HEK293 (cell line): ENCODE data around the gene TAC3.
A peak's percentile ranks its signal among the peaks of the same experiment; 100 is the strongest.

Experiments used
- CTCF ChIA-PET: fragments of 350-600 bp; formaldehyde crosslinking; extraction: SDS; loops from one replicate; lab custom pipeline; 2021; ENCODE audit warnings: antibody characterized with exemption; lab: Yijun Ruan, JAX
- POLR2A ChIA-PET: fragments of 300-600 bp; formaldehyde crosslinking; extraction: SDS; loops from one replicate; lab custom pipeline; 2020; ENCODE audit warnings: antibody characterized with exemption, inconsistent platforms; lab: Yijun Ruan, JAX
- H3K27ac ChIP-seq: fragments of 200-500 bp; sonication (Bioruptor generic); 2 replicates; pipeline ENCODE4 v1.5.1; 2014; ENCODE audit warnings: low read depth, low read length, control low read depth, inconsistent platforms; ENCODE audit errors: extremely low read depth
- H3K36me3 ChIP-seq, 2 experiments: fragments of 200-500 bp in 1 of 2; sonication (Bioruptor generic) in 1 of 2; 1 replicate in 1 of 2; 2 replicates in 1 of 2; pipeline ENCODE4 v1.5.1; 2014 to 2017; ENCODE audit warnings: inconsistent platforms in 2 of 2, low read length in 2 of 2; ENCODE audit not compliant: control insufficient read depth in 2 of 2, insufficient read depth in 1 of 2
- H3K4me1 ChIP-seq: fragments of 200-500 bp; sonication (Bioruptor generic); 2 replicates; pipeline ENCODE4 v1.5.1; 2014; ENCODE audit warnings: mild to moderate bottlenecking, low read length, inconsistent platforms; ENCODE audit not compliant: control insufficient read depth, insufficient read depth
- H3K4me3 ChIP-seq: 2 replicates; pipeline ENCODE4 v1.5.1; 2011; ENCODE audit warnings: low read depth, mild to moderate bottlenecking, control low read depth, low read length, moderate library complexity
- H3K9me3 ChIP-seq: fragments of 200-500 bp; sonication (Bioruptor generic); 2 replicates; pipeline ENCODE4 v1.5.1; 2014; ENCODE audit warnings: low read depth, low read length, inconsistent platforms; ENCODE audit not compliant: control insufficient read depth, insufficient read depth
- ATF2 ChIP-seq: fragments of 450-650 bp; formaldehyde crosslinking; IDR thresholded peaks from 2 replicates; pipeline ENCODE4 v1.5.1; 2016; ENCODE audit warnings: missing biosample characterization, missing genetic modification characterization, low read depth
- HOXC10 ChIP-seq: sonication (generic); formaldehyde crosslinking; IDR thresholded peaks from 2 replicates; pipeline ENCODE4 v1.8.1; 2023; ENCODE audit warnings: mild to moderate bottlenecking, missing genetic modification reagents
- OSR2 ChIP-seq: fragments of 450-650 bp; formaldehyde crosslinking; IDR thresholded peaks from 2 replicates; pipeline ENCODE4 v1.5.1; 2016; ENCODE audit warnings: missing biosample characterization, missing genetic modification characterization
- OVOL3 ChIP-seq: fragments of 450-650 bp; formaldehyde crosslinking; IDR thresholded peaks from 2 replicates; pipeline ENCODE4 v1.5.1; 2016; ENCODE audit warnings: missing biosample characterization, missing genetic modification characterization
- PRDM1 ChIP-seq: fragments of 450-650 bp; formaldehyde crosslinking; IDR thresholded peaks from 2 replicates; pipeline ENCODE4; 2016; ENCODE audit warnings: missing biosample characterization, missing genetic modification characterization
- SCRT1 ChIP-seq: fragments of 450-650 bp; formaldehyde crosslinking; IDR thresholded peaks from 2 replicates; pipeline ENCODE4 v1.5.1; 2016; ENCODE audit warnings: missing biosample characterization, missing genetic modification characterization, borderline replicate concordance
- SCRT2 ChIP-seq: fragments of 450-650 bp; formaldehyde crosslinking; IDR thresholded peaks from 2 replicates; pipeline ENCODE4 v1.5.1; 2016; ENCODE audit warnings: missing biosample characterization, missing genetic modification characterization
- ZIC2 ChIP-seq: fragments of 450-650 bp; formaldehyde crosslinking; IDR thresholded peaks from 2 replicates; pipeline ENCODE4 v1.5.1; 2016; ENCODE audit warnings: missing biosample characterization, missing genetic modification characterization
- ZNF202 ChIP-seq: fragments of 450-650 bp; formaldehyde crosslinking; IDR thresholded peaks from 2 replicates; pipeline ENCODE4 v1.5.1; 2016; ENCODE audit warnings: missing biosample characterization, missing genetic modification characterization, borderline replicate concordance
- ZNF302 ChIP-seq: fragments of 450-650 bp; formaldehyde crosslinking; IDR thresholded peaks from 2 replicates; pipeline ENCODE4 v1.5.1; 2016; ENCODE audit warnings: missing biosample characterization, missing genetic modification characterization, low read depth
- ZNF366 ChIP-seq: fragments of 450-650 bp; formaldehyde crosslinking; conservative IDR thresholded peaks from 2 replicates; pipeline ENCODE4 v1.5.1; 2016; ENCODE audit warnings: missing biosample characterization, missing genetic modification characterization
- ZNF423 ChIP-seq: fragments of 450-650 bp; formaldehyde crosslinking; IDR thresholded peaks from 2 replicates; pipeline ENCODE4 v1.5.1; 2016; ENCODE audit warnings: missing biosample characterization, missing genetic modification characterization
- ZNF473 ChIP-seq: fragments of 450-650 bp; formaldehyde crosslinking; IDR thresholded peaks from 2 replicates; pipeline ENCODE4 v1.5.1; 2017; ENCODE audit warnings: missing biosample characterization, missing genetic modification characterization
- ZNF514 ChIP-seq: fragments of 450-650 bp; formaldehyde crosslinking; IDR thresholded peaks from 2 replicates; pipeline ENCODE4 v1.5.1; 2016; ENCODE audit warnings: missing biosample characterization, missing genetic modification characterization
- ZNF768 ChIP-seq: fragments of 450-650 bp; formaldehyde crosslinking; IDR thresholded peaks from 2 replicates; pipeline ENCODE4 v1.5.1; 2018; ENCODE audit warnings: missing biosample characterization, mild to moderate bottlenecking, missing genetic modification characterization
- ZNF791 ChIP-seq: fragments of 450-650 bp; formaldehyde crosslinking; IDR thresholded peaks from 2 replicates; pipeline ENCODE4 v1.5.1; 2016; ENCODE audit warnings: missing biosample characterization, missing genetic modification characterization
- TF ChIP-seq, protein P1 (sequence below): fragments of 450-650 bp; formaldehyde crosslinking; conservative IDR thresholded peaks from 2 replicates; pipeline ENCODE4 v1.5.1; 2016; ENCODE audit warnings: low read depth, missing biosample characterization, missing genetic modification characterization
- TF ChIP-seq, protein P2 (sequence below): fragments of 450-650 bp; formaldehyde crosslinking; IDR thresholded peaks from 2 replicates; pipeline ENCODE4 v1.5.1; 2016; ENCODE audit warnings: missing biosample characterization, missing genetic modification characterization

TAC3 gene

GRCh38 chr12:57031138-57031725 is 14.9 kb upstream of the TAC3 start (continued):
- TF ChIP-seq, protein P1, sequence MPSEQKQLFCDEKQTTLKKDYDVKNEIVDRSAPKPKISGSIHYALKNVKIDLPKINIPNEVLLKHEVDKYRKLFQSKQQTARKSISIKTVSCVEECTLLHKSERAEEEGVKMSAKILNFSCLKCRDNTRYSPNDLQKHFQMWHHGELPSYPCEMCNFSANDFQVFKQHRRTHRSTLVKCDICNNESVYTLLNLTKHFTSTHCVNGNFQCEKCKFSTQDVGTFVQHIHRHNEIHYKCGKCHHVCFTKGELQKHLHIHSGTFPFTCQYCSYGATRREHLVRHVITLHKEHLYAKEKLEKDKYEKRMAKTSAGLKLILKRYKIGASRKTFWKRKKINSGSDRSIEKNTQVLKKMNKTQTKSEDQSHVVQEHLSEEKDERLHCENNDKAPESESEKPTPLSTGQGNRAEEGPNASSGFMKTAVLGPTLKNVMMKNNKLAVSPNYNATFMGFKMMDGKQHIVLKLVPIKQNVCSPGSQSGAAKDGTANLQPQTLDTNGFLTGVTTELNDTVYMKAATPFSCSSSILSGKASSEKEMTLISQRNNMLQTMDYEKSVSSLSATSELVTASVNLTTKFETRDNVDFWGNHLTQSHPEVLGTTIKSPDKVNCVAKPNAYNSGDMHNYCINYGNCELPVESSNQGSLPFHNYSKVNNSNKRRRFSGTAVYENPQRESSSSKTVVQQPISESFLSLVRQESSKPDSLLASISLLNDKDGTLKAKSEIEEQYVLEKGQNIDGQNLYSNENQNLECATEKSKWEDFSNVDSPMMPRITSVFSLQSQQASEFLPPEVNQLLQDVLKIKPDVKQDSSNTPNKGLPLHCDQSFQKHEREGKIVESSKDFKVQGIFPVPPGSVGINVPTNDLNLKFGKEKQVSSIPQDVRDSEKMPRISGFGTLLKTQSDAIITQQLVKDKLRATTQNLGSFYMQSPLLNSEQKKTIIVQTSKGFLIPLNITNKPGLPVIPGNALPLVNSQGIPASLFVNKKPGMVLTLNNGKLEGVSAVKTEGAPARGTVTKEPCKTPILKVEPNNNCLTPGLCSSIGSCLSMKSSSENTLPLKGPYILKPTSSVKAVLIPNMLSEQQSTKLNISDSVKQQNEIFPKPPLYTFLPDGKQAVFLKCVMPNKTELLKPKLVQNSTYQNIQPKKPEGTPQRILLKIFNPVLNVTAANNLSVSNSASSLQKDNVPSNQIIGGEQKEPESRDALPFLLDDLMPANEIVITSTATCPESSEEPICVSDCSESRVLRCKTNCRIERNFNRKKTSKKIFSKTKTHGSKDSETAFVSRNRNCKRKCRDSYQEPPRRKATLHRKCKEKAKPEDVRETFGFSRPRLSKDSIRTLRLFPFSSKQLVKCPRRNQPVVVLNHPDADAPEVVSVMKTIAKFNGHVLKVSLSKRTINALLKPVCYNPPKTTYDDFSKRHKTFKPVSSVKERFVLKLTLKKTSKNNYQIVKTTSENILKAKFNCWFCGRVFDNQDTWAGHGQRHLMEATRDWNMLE (tag by site-specific recombination), result peak; percentile 69
- TF ChIP-seq OSR2 (tag by site-specific recombination), result peak; percentile 95
- TF ChIP-seq ZNF423 (tag by site-specific recombination), result no peak
- peak; percentile 47 for TF ChIP-seq ZNF366
- no peak for TF ChIP-seq ATF2 (tag by site-specific recombination)

GRCh38 chr12:57029457-57029856 is 13.1 kb upstream of the TAC3 start:
- POLR2A ChIA-PET, result no interaction called here
- CTCF ChIA-PET, result interaction anchor here (1.3 kb wide), 1 partner anchor 31 kb away, joined by 4 read pairs; no protein-coding TSS in a partner anchor

GRCh38 chr12:57027805-57028153 is 11.4 kb upstream of the TAC3 start:
- TF ChIP-seq ZNF202 (tag by site-specific recombination), result no peak
- peak; percentile 68 for TF ChIP-seq SCRT2 (tag by site-specific recombination)
- no peak overlapping the region for H3K27ac ChIP-seq
- POLR2A ChIA-PET, result interaction anchor here (0.6 kb wide), 1 partner anchor 658 kb away, joined by 3 read pairs; no protein-coding TSS in a partner anchor
- no peaks in the 10 kb centered on the region for H3K9me3 ChIP-seq
- CTCF ChIA-PET, result interaction anchor here (0.6 to 2.6 kb wide), 6 partner anchors 19 to 84 kb away, joined by 3 to 7 read pairs (median 4); partner anchors contain the start of gene STAT6
- H3K4me3 ChIP-seq, result no peak overlapping the region
- H3K4me1 ChIP-seq, result peaks cover 5% of the 10 kb centered on the region
- no peaks in the 10 kb centered on the region for H3K36me3 ChIP-seq

More at GRCh38 chr12:57029457-57029856, 13.1 kb upstream of the TAC3 start:
- TF ChIP-seq ZNF791 (tag by site-specific recombination), result no peak
- no peak for TF ChIP-seq ZNF473
- no peak for TF ChIP-seq ZNF302 (tag by site-specific recombination)
- TF ChIP-seq PRDM1, result no peak
- TF ChIP-seq HOXC10 (CRISPR knock-in tag), result no peak
- no peak for TF ChIP-seq ZIC2 (tag by site-specific recombination)
- TF ChIP-seq ZNF768 (tag by site-specific recombination), result no peak
- no peak for TF ChIP-seq ZNF514
- TF ChIP-seq SCRT1 (tag by site-specific recombination), result no peak
- TF ChIP-seq, protein P2, sequence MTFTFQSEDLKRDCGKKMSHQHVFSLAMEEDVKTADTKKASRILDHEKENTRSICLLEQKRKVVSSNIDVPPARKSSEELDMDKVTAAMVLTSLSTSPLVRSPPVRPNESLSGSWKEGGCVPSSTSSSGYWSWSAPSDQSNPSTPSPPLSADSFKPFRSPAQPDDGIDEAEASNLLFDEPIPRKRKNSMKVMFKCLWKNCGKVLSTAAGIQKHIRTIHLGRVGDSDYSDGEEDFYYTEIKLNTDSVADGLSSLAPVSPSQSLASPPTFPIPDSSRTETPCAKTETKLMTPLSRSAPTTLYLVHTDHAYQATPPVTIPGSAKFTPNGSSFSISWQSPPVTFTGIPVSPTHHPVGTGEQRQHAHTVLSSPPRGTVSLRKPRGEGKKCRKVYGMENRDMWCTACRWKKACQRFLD (tag by site-specific recombination), result no peak
- TF ChIP-seq OVOL3 (tag by site-specific recombination), result no peak
- H3K9me3 ChIP-seq, result no peaks in the 10 kb centered on the region
- no peak overlapping the region for H3K4me3 ChIP-seq
- H3K36me3 ChIP-seq, result no peaks in the 10 kb centered on the region
- no peak overlapping the region for H3K27ac ChIP-seq
- peaks cover 5% of the 10 kb centered on the region for H3K4me1 ChIP-seq
